Measurements from ENCODE around the gene PTPN4. TPM values are rescaled to one million over a fixed set of nuclear protein-coding genes. Genes with fewer than 3 reads are reported as not detected.

The PTPN4 gene
- total RNA-seq, 2 experiments from 2014 or later = 49.3 to 50.6 TPM

DNA sequence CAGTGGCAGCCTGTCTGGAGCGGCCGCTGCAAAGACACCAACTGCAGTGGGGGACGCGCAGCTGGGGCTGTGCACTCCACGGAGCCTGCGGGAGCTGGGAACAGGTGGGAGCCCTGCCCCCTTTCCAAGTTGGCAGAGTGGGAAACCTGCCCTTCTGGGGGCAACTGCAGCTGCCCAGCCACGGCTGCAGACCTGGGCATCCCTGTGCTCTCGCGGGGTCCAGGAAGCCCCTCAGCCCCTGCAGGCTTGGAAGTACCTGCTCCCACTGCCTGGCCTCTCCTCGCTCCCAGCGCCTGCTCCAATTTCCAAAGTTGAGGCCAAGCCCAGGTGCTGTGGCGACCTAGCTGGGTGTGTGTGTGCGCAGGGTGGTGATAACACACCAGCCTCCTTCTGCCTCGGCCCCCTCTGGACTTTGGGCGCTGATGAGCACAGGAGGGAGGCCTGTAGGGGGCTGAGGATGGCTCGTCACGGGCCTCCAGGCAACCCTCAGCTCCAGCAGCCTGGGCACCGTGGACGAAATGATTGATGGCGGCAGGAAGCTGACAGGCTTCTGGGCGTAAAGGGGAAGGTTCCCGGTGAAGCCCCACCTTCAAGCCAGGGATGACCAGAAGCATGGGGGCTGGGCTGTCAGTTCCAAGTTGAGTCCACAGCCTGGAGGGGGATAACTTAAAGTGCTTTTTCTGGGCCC is 76.9 kb downstream of the PTPN4 start:
- H3K9me2 ChIP-seq (ENCODE audit: insufficient read depth, low read length) = no peaks in the 10 kb centered on the region
- no peak for TF ChIP-seq EZH2phosphoT487 (IDR thresholded peaks at IDR 0.05; ENCODE audit: borderline replicate concordance, low read depth, low read length)
- TF ChIP-seq, protein P1, sequence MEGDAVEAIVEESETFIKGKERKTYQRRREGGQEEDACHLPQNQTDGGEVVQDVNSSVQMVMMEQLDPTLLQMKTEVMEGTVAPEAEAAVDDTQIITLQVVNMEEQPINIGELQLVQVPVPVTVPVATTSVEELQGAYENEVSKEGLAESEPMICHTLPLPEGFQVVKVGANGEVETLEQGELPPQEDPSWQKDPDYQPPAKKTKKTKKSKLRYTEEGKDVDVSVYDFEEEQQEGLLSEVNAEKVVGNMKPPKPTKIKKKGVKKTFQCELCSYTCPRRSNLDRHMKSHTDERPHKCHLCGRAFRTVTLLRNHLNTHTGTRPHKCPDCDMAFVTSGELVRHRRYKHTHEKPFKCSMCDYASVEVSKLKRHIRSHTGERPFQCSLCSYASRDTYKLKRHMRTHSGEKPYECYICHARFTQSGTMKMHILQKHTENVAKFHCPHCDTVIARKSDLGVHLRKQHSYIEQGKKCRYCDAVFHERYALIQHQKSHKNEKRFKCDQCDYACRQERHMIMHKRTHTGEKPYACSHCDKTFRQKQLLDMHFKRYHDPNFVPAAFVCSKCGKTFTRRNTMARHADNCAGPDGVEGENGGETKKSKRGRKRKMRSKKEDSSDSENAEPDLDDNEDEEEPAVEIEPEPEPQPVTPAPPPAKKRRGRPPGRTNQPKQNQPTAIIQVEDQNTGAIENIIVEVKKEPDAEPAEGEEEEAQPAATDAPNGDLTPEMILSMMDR (conservative IDR thresholded peaks at IDR 0.05; ENCODE audit: low read length) = no peak
- peaks cover 6% of the 10 kb centered on the region; the same call in 1 of the 2 replicates for H3K79me2 ChIP-seq (ENCODE audit: insufficient read depth, low read depth, low read length)
- no peak overlapping the region for H3K27ac ChIP-seq (ENCODE audit: low read depth, low read length, poor library complexity, severe bottlenecking)
- BruUV-seq (replicated peaks) = no TSS peak
- H3K36me3 ChIP-seq (ENCODE audit: insufficient read depth, low read length) = no peaks in the 10 kb centered on the region; the same call in 1 of the 2 replicates
- no peaks in the 10 kb centered on the region for H4K20me1 ChIP-seq (ENCODE audit: insufficient read depth, low read length)
- no peak overlapping the region for H3K4me2 ChIP-seq (ENCODE audit: low read length)
- H3K4me1 ChIP-seq (ENCODE audit: insufficient read depth, low read length, poor library complexity, severe bottlenecking) = peaks cover 15% of the 10 kb centered on the region
- POLR2A ChIA-PET = interaction anchor here (0.6 kb wide), 1 partner anchor 33 kb away, joined by 3 read pairs; no protein-coding TSS in a partner anchor
- peaks cover 4% of the 10 kb centered on the region; the same call in 1 of the 2 replicates for H3K9me3 ChIP-seq (ENCODE audit: low read length)
- DNase-seq (ENCODE audit: low spot score) = no peak
- H2AFZ ChIP-seq (ENCODE audit: low read length) = no peak overlapping the region
- CTCF ChIA-PET (ENCODE audit: unreplicated experiment) = no interaction called here
- intact Hi-C loops (cut with micrococcal nuclease; ENCODE audit: unreplicated experiment) = no loop called here
- H3K4me3 ChIP-seq (ENCODE audit: low read depth, low read length, poor library complexity, severe bottlenecking) = no peak overlapping the region

DNA sequence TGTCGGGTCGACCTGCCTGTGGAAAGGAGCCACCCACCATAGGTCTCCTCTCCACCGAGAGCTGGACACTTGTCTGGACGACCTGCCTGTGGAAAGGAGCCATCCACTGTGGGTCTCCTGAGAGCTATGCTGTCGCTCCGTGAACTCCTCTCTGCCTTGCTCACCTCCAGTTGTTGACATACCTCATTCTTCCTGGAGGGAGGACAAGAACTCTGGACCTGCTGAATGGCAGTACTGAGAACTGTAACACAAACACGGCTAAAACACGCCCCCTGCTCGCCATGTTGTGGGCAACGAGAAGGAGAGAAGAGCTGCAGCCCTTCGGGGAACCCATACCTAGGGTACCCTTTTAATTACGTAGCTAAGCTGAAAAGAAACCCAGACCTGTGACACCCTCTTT is 77.6 kb downstream of the PTPN4 start:
- ChIA-PET POLR2A (no interaction called here), CTCF (ENCODE audit: unreplicated experiment) (no interaction called here)
- DNase-seq (ENCODE audit: low spot score) = no peak
- Histone ChIP-seq H3K4me2 (ENCODE audit: low read length) (no peak overlapping the region), H3K79me2 (ENCODE audit: insufficient read depth, low read depth, low read length) (peaks cover 1% of the 10 kb centered on the region; the same call in 1 of the 2 replicates), H3K9me2 (ENCODE audit: insufficient read depth, low read length) (no peaks in the 10 kb centered on the region), H4K20me1 (ENCODE audit: insufficient read depth, low read length) (no peaks in the 10 kb centered on the region), H3K36me3 (ENCODE audit: insufficient read depth, low read length) (no peaks in the 10 kb centered on the region), H3K4me3 (ENCODE audit: low read depth, low read length, poor library complexity, severe bottlenecking) (no peak overlapping the region), H3K27ac (ENCODE audit: low read depth, low read length, poor library complexity, severe bottlenecking) (no peak overlapping the region), H3K9me3 (ENCODE audit: low read length) (no peaks in the 10 kb centered on the region), H3K4me1 (ENCODE audit: insufficient read depth, low read length, poor library complexity, severe bottlenecking) (peaks cover 18% of the 10 kb centered on the region), H2AFZ (ENCODE audit: low read length) (no peak overlapping the region)
- BruUV-seq (replicated peaks) = no TSS peak
- intact Hi-C loops (cut with micrococcal nuclease; ENCODE audit: unreplicated experiment) = no loop called here
- no peak for TF ChIP-seq EZH2phosphoT487 (IDR thresholded peaks at IDR 0.05; ENCODE audit: borderline replicate concordance, low read depth, low read length)
- TF ChIP-seq, protein P1 (conservative IDR thresholded peaks at IDR 0.05; ENCODE audit: low read length) = no peak

DNA sequence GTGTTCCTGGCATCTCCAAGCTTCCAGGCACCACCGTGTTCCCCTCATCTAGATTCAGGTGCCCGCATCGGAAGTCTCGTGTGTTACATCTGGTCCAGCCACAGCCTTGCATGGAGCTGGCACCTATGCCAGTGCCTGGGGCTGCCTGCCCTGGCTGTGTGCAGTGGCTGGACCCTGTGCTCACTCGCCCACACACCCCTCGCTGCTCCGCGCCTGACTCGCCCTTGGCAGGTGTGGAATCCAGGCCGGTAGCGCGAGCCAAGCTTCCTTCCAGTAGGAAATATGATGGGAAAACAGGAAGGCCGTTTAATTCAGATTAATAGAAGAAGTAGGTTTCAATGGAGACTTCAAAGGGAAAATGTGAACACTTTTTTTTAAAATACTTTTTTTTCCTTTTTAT is 78.0 kb downstream of the PTPN4 start:
- TF ChIP-seq EZH2phosphoT487 (IDR thresholded peaks at IDR 0.05; ENCODE audit: borderline replicate concordance, low read depth, low read length) = no peak
- TF ChIP-seq, protein P1 (conservative IDR thresholded peaks at IDR 0.05; ENCODE audit: low read length) = no peak
- Histone ChIP-seq H3K4me2 (ENCODE audit: low read length) (no peak overlapping the region), H3K4me1 (ENCODE audit: insufficient read depth, low read length, poor library complexity, severe bottlenecking) (peaks cover 19% of the 10 kb centered on the region), H3K36me3 (ENCODE audit: insufficient read depth, low read length) (no peaks in the 10 kb centered on the region), H3K4me3 (ENCODE audit: low read depth, low read length, poor library complexity, severe bottlenecking) (no peak overlapping the region), H3K79me2 (ENCODE audit: insufficient read depth, low read depth, low read length) (no peaks in the 10 kb centered on the region; the same call in 1 of the 2 replicates), H2AFZ (ENCODE audit: low read length) (no peak overlapping the region), H3K27ac (ENCODE audit: low read depth, low read length, poor library complexity, severe bottlenecking) (no peak overlapping the region), H3K9me3 (ENCODE audit: low read length) (no peaks in the 10 kb centered on the region), H3K9me2 (ENCODE audit: insufficient read depth, low read length) (no peaks in the 10 kb centered on the region), H4K20me1 (ENCODE audit: insufficient read depth, low read length) (no peaks in the 10 kb centered on the region)
- intact Hi-C loops (cut with micrococcal nuclease; ENCODE audit: unreplicated experiment) = no loop called here
- no peak for DNase-seq (ENCODE audit: low spot score)
- no TSS peak for BruUV-seq (replicated peaks)
- ChIA-PET POLR2A (no interaction called here), CTCF (ENCODE audit: unreplicated experiment) (no interaction called here)

Data from OCI-LY7 (cell line).